Brain microvascular endothelial cell (primary cell): ENCODE data around the gene CNRIP1.
"Not testable (repeated sequence)": the region's sequence is repeated elsewhere in the genome, so short reads cannot be mapped to it uniquely, and the experiment has no call there.

ENCODE experiments used
- DNase-seq: peaks from one replicate; pipeline ENCODE4 v3.0.0-alpha.2; 2020
- H3K27ac ChIP-seq: fragments of 250-450 bp; sonication (Bioruptor Pico); 2 replicates; pipeline ENCODE4 v1.5.1; 2020; ENCODE audit warnings: mild to moderate bottlenecking, moderate library complexity
- H3K27me3 ChIP-seq: fragments of 250-450 bp; sonication (Bioruptor Pico); replicated peaks from 2 replicates; pipeline ENCODE4 v1.5.1; 2020; ENCODE audit warnings: mild to moderate bottlenecking
- H3K36me3 ChIP-seq: fragments of 250-450 bp; sonication (Bioruptor Pico); replicated peaks from 2 replicates; pipeline ENCODE4 v1.5.1; 2020; ENCODE audit warnings: mild to moderate bottlenecking
- H3K4me3 ChIP-seq: 2 replicates; pipeline ENCODE4 v1.5.1; 2011; ENCODE audit warnings: low read depth, mild to moderate bottlenecking, control low read depth, low read length, moderate library complexity
- in situ Hi-C: cut with HindIII; loops from 2 replicates; pipeline ENCODE4 v1.10.0; 2017; ENCODE audit warnings: low sequenced_read_pairs, low pct_ligation_motif_present
- TF ChIP-seq, protein P1 (sequence below): IDR thresholded peaks from 2 replicates; pipeline ENCODE4 v1.5.1; 2011; ENCODE audit warnings: low read depth, mild to moderate bottlenecking, moderate library complexity, low read length, control low read depth, inconsistent platforms; ENCODE audit errors: missing control alignments

Gene CNRIP1

DNA sequence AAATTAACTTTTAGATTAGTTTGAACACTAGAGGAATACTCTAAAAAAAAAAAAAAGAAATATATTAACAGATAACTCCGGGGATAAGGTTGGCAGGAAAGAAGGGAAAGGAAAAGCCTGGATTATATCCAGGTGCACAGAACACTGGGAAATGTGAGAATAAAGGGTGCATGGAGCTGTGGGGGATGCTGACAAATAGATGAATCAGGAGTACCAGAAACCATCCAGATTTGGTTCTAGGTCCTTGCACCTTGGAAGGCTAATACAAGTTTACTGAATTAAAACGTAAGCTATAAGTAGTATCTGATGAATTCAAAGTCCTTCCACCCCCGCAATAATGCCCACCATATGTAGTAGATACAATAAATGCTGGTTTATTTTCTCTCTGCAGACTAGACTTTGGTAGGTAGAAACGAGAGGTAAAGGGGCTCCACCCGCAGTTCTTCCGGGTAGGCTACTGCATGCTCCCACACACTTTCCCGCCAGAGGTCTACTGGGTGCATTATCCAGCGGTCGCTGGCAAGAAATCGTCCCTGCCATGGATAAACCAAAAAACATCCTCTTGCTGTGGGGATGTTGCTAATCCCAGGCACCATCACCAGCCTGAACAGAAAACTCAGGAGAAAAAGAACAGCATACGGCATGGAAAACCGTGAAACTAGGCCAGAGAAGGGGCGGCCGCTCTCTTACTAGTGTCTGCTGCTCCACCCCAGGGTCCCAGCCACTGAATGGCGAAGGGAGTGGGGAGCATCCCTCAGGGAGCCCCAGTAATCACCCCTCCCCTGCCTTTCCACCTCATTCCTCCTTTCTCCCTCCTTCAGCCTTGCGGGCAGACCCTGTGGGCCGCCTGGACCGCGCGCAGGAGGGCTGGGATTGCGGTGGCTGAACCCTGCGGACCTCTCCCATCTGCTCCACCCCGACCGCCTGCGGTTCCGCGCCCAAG is 1.5 kb downstream of the CNRIP1 start:
- no peak for DNase-seq
- in situ Hi-C loops: no loop called here
- Histone ChIP-seq H3K36me3 (no peaks in the 10 kb centered on the region), H3K27ac (no peak overlapping the region), H3K27me3 (no peaks in the 10 kb centered on the region), H3K4me3 (peak overlapping the region; percentile 78)
- TF ChIP-seq, protein P1, sequence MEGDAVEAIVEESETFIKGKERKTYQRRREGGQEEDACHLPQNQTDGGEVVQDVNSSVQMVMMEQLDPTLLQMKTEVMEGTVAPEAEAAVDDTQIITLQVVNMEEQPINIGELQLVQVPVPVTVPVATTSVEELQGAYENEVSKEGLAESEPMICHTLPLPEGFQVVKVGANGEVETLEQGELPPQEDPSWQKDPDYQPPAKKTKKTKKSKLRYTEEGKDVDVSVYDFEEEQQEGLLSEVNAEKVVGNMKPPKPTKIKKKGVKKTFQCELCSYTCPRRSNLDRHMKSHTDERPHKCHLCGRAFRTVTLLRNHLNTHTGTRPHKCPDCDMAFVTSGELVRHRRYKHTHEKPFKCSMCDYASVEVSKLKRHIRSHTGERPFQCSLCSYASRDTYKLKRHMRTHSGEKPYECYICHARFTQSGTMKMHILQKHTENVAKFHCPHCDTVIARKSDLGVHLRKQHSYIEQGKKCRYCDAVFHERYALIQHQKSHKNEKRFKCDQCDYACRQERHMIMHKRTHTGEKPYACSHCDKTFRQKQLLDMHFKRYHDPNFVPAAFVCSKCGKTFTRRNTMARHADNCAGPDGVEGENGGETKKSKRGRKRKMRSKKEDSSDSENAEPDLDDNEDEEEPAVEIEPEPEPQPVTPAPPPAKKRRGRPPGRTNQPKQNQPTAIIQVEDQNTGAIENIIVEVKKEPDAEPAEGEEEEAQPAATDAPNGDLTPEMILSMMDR: no peak

DNA sequence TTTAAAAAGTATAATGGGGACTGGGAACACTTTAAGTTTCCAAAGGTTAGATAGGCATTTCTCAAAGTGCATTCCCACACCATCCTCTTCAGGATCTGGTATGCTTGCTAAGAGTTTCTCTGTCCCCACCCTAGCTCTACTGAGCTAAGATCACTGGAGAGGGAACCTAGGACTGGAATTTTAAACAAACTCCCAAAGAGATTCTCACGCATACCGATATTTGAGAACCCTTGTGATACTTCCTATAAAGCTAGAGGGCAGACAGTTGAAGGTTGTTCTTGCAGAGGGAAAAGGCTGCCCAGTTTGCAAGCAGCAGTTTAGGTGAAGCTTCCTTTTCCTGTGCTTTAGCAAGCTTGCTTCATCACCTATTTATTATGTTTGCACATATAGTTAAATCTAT is 3.6 kb downstream of the CNRIP1 start:
- in situ Hi-C loops: no loop called here
- Histone ChIP-seq H3K27ac (no peak overlapping the region), H3K27me3 (no peaks in the 10 kb centered on the region), H3K4me3 (no peak overlapping the region), H3K36me3 (no peaks in the 10 kb centered on the region)
- TF ChIP-seq, protein P1: no peak
- no peak for DNase-seq

DNA sequence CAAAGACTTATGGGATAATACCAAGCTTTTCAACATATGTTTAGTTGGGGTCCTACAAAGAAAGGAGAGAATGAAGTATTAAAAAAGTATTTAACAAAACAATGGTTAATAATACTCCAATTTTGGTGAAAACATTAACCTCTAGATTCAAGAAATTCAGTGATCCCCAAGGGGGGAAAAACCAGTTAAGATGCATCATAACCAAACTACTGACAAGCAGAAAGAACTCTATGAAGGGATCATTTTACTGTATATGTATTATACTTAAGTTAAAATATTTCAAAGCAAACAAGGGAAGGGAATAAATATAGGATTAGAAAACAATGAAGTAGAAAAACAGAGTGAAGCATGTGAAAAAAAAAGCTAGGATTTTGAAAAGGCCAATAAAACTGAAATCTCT is 8.7 kb downstream of the CNRIP1 start:
- DNase-seq: no peak
- TF ChIP-seq, protein P1: no peak
- in situ Hi-C loops: no loop called here
- H3K27ac ChIP-seq: no peak overlapping the region
- no peaks in the 10 kb centered on the region for H3K36me3 ChIP-seq
- no peaks in the 10 kb centered on the region for H3K27me3 ChIP-seq
- no peak overlapping the region for H3K4me3 ChIP-seq

DNA sequence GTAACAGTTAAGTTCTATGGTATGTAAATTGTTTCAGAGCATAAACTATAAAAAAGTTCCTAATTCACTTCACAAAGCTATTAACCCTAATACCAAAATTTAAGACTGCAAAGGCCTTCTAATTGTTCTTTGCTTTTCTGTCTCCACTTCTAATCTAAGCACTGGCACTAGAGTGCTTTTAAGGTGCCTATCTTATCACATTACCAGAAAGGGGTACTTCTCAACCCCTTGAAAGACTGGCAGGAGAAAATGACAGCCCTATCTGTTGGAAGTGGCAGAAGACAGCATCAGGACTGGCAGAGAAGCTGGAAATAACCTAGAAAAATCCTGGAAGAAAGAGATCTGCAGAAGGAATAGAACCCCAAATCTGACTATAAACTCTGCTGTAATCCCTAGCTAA is 10.3 kb downstream of the CNRIP1 start:
- TF ChIP-seq, protein P1: no peak
- in situ Hi-C loops: no loop called here
- no peak for DNase-seq
- Histone ChIP-seq H3K36me3 (no peaks in the 10 kb centered on the region), H3K4me3 (no peak overlapping the region), H3K27me3 (no peaks in the 10 kb centered on the region), H3K27ac (no peak overlapping the region)

DNA sequence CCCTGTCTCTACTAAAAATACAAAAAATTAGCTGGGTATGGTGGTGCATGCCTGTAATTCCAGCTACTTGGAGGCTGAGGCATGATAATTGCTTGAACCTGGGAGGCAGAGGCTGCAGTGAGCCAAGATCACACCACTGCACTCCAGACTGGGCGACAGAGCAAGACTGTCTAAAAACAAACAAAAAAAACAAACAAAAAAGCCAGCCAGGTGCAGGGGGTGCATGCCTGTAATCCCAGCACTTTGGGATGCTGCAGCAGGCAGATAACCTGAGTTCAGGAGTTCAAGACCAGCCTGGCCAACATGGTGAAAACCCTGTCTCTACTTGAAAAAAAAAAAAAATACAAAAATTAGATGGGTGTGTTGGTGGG is 15.9 kb downstream of the CNRIP1 start:
- in situ Hi-C loops, H3K27ac ChIP-seq, DNase-seq, H3K27me3 ChIP-seq, H3K36me3 ChIP-seq, H3K4me3 ChIP-seq: not testable (repeated sequence)

DNA sequence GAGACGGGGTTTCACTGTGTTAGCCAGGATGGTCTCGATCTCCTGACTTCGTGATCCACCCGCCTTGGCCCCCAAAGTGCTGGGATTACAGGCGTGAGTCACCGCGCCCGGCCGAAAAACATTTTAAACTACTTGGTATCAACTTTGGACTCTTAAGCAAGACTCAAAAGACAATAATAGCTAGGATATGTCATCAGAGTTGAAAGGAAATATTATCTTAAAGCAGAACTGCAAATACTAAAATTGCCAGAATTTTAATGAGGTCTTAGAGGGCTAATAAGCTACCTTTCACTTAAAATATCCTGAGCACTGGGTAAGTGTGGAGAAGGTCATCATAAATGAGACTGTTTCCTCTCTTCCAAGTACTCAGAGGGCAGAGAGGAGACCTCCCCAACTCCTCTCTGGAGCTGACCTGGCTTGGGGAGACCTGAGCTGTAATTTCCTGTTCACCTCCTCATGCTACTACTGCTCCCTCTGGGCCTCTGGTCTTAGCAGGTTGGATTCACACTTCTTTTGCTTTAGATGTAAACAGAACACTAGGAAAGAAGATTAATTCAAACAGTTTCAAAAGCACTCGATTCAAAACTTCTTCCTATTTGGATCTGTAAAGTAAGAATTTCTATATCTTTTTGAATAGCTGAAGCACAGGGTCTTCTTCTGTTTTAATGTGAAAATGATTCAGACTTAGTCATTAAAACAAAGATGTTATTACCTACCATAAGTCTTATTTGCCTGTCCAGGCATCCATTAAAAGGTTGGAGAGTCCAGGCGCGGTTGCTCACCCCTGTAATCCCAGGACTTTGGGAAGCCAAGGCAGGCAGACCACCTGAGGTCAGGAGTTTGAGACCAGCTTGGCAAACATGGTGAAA is 16.5 kb downstream of the CNRIP1 start:
- in situ Hi-C loops: no loop called here
- H3K36me3 ChIP-seq: no peaks in the 10 kb centered on the region
- TF ChIP-seq, protein P1: no peak
- H3K27me3 ChIP-seq: no peaks in the 10 kb centered on the region
- H3K4me3 ChIP-seq: no peak overlapping the region
- H3K27ac ChIP-seq: no peak overlapping the region
- no peak for DNase-seq
